A549 (cell line): Measurements from ENCODE around the gene HCRTR1. TPM values are rescaled to one million over a fixed set of nuclear protein-coding genes. Genes with fewer than 3 reads are reported as not detected.

Experiments
- ATAC-seq, 2 experiments: fragments of 200-7000 bp in 1 of 2; fragments of >200 bp in 1 of 2; cut with Nextera tagmentation in 1 of 2; cut with Tn5 transposase in 1 of 2; 3 replicates each; pipeline versions ENCODE4 v1.8.0 to v1.9.1; 2018 to 2020; ENCODE audit warnings: mild to moderate bottlenecking in 1 of 2, moderate library complexity in 1 of 2
- CTCF ChIA-PET: fragments of 300-600 bp; sonication (Branson Sonifier 250); formaldehyde crosslinking; extraction: SDS; loops from one replicate; lab custom pipeline; 2021; ENCODE audit warnings: antibody characterized with exemption, inconsistent platforms; lab: Yijun Ruan, JAX
- POLR2A ChIA-PET: fragments of 350-600 bp; formaldehyde crosslinking; extraction: SDS; loops from one replicate; lab custom pipeline; 2021; ENCODE audit warnings: antibody characterized with exemption, inconsistent platforms; lab: Yijun Ruan, JAX
- DNase-seq, 2 experiments: peaks; one replicate each; pipeline versions ENCODE4 v3.0.0 to v3.0.0-alpha.2; 2011 to 2016; ENCODE audit warnings: low read depth in 1 of 2, low spot score in 1 of 2
- FAIRE-seq: peaks from 2 replicates; lab custom pipeline; 2011; peaks lifted over from hg19 to GRCh38; lab: Jason Lieb, UNC
- H3K27ac ChIP-seq, 2 experiments: fragments of >200 bp; sonication (Bioruptor Twin); formaldehyde crosslinking; 3 replicates each; pipeline ENCODE4 v1.5.1; 2016 to 2017
- H3K4me1 ChIP-seq: fragments of >200 bp; sonication (Bioruptor Twin); formaldehyde crosslinking; 3 replicates; pipeline ENCODE4 v1.6.1; 2016
- H3K4me2 ChIP-seq: fragments of >200 bp; sonication (Bioruptor Twin); formaldehyde crosslinking; 3 replicates; pipeline ENCODE4 v1.6.1; 2016
- H3K4me3 ChIP-seq: fragments of >200 bp; sonication (Bioruptor Twin); formaldehyde crosslinking; 3 replicates; pipeline ENCODE4 v1.5.1; 2016
- H3K9me3 ChIP-seq: fragments of >200 bp; sonication (Bioruptor Twin); formaldehyde crosslinking; 3 replicates; pipeline ENCODE4 v1.6.1; 2016
- BHLHE40 ChIP-seq: IDR thresholded peaks from 2 replicates; pipeline ENCODE4 v1.6.1; 2012; ENCODE audit warnings: low read depth, low read length, inconsistent platforms
- CBX2 ChIP-seq: fragments of 200-600 bp; sonication (generic); IDR thresholded peaks from 2 replicates; pipeline ENCODE4 v1.6.1; 2016; ENCODE audit warnings: low read depth, mild to moderate bottlenecking, borderline replicate concordance
- CBX8 ChIP-seq: fragments of 200-600 bp; sonication (generic); IDR thresholded peaks from 2 replicates; pipeline ENCODE4 v1.6.1; 2016
- CHD2 ChIP-seq: fragments of 150-350 bp; IDR thresholded peaks from 2 replicates; pipeline ENCODE4 v1.6.1; 2014; ENCODE audit warnings: low read length; ENCODE audit not compliant: partially characterized antibody
- CHD4 ChIP-seq: fragments of 200-600 bp; sonication (generic); IDR thresholded peaks from 2 replicates; pipeline ENCODE4 v1.6.1; 2016; ENCODE audit warnings: antibody characterized with exemption, mild to moderate bottlenecking, borderline replicate concordance
- EP300 ChIP-seq, 2 experiments: fragments of >200 bp; sonication (Bioruptor Twin); formaldehyde crosslinking; IDR thresholded peaks; 2 replicates in 1 of 2; 3 replicates in 1 of 2; pipeline ENCODE4 v1.6.1; 2016 to 2017
- ESRRA ChIP-seq: fragments of 150-350 bp; IDR thresholded peaks from 2 replicates; pipeline ENCODE4 v1.6.1; 2014; ENCODE audit warnings: mild to moderate bottlenecking, low read length, borderline replicate concordance
- FOSL2 ChIP-seq, 2 experiments: fragments of 450-650 bp in 1 of 2; fragments of >200 bp in 1 of 2; sonication (Bioruptor Twin) in 1 of 2; formaldehyde crosslinking; IDR thresholded peaks; 2 replicates each; pipeline versions ENCODE4 v1.5.0 to v1.6.1; 2016 to 2020; ENCODE audit warnings: mild to moderate bottlenecking in 1 of 2, moderate library complexity in 1 of 2
- FOXS1 ChIP-seq: fragments of 250-450 bp; sonication (Bioruptor Pico); IDR thresholded peaks from 2 replicates; pipeline ENCODE4 v1.5.0; 2020; ENCODE audit warnings: mild to moderate bottlenecking, moderate library complexity
- GATA3 ChIP-seq: IDR thresholded peaks from 2 replicates; pipeline ENCODE4 v1.6.1; 2012; ENCODE audit warnings: borderline replicate concordance
- HOXB5 ChIP-seq: fragments of 250-450 bp; sonication (Bioruptor Pico); IDR thresholded peaks from 2 replicates; pipeline ENCODE4 v1.5.0; 2020; ENCODE audit warnings: mild to moderate bottlenecking, moderate library complexity
- JUNB ChIP-seq: fragments of >200 bp; sonication (Bioruptor Twin); formaldehyde crosslinking; IDR thresholded peaks from 2 replicates; pipeline ENCODE4 v1.6.1; 2016
- MAFK ChIP-seq: fragments of 450-650 bp; IDR thresholded peaks from 2 replicates; pipeline ENCODE4 v1.6.1; 2014; ENCODE audit not compliant: partially characterized antibody
- NFE2L2 ChIP-seq: fragments of 150-350 bp; conservative IDR thresholded peaks from 2 replicates; pipeline ENCODE4 v1.6.1; 2014; ENCODE audit warnings: low read length
- NPAS2 ChIP-seq: fragments of 250-450 bp; sonication (Bioruptor Pico); IDR thresholded peaks from 2 replicates; pipeline ENCODE4 v1.8.0; 2022; ENCODE audit warnings: mild to moderate bottlenecking, moderate library complexity, borderline replicate concordance
- NR3C1 ChIP-seq: fragments of >200 bp; sonication (Bioruptor Twin); formaldehyde crosslinking; IDR thresholded peaks from 3 replicates; pipeline ENCODE4 v1.6.1; 2017
- POLR2AphosphoS2 ChIP-seq: conservative IDR thresholded peaks from 2 replicates; pipeline ENCODE4 v1.6.1; 2012; ENCODE audit warnings: low read length, improper control_type of control experiment, inconsistent platforms
- RNF2 ChIP-seq: fragments of 200-600 bp; sonication (generic); IDR thresholded peaks from 2 replicates; pipeline ENCODE4 v1.6.1; 2016; ENCODE audit warnings: low read depth, mild to moderate bottlenecking, antibody characterized with exemption, moderate library complexity, borderline replicate concordance
- SREBF2 ChIP-seq: fragments of 450-650 bp; IDR thresholded peaks from 2 replicates; pipeline ENCODE4 v1.6.1; 2014; ENCODE audit warnings: mild to moderate bottlenecking, moderate library complexity
- TFCP2L1 ChIP-seq: fragments of 250-450 bp; sonication (Bioruptor Pico); IDR thresholded peaks from 2 replicates; pipeline ENCODE4 v1.5.0; 2021; ENCODE audit warnings: mild to moderate bottlenecking
- ZC3H11A ChIP-seq: fragments of 450-650 bp; IDR thresholded peaks from 2 replicates; pipeline ENCODE4 v1.6.1; 2014; ENCODE audit warnings: antibody characterized with exemption, mild to moderate bottlenecking
- ZFP36 ChIP-seq: fragments of 450-650 bp; IDR thresholded peaks from 2 replicates; pipeline ENCODE4 v1.6.1; 2014; ENCODE audit warnings: borderline replicate concordance; ENCODE audit not compliant: partially characterized antibody
- ZSCAN20 ChIP-seq: fragments of 250-450 bp; sonication (Bioruptor Pico); IDR thresholded peaks from 2 replicates; pipeline ENCODE4 v1.8.0; 2022; ENCODE audit warnings: mild to moderate bottlenecking, moderate library complexity
- WGBS: methylation state at CpG from one replicate; pipeline ENCODE4 v1.1.6; 2017; ENCODE audit errors: missing lambda C conversion rate; 5-methylcytosine and 5-hydroxymethylcytosine counted together
- polyA plus RNA-seq, 4 experiments: library from polyadenylated mRNA; depleted of rRNA in 3 of 4; stranded (reverse); fragments of >200 nt; fragmentation: RNase III in 1 of 4; extraction: RNeasy Plus Mini Kit Qiagen cat#74134 plus additional on column Dnase treatment in 1 of 4; gene quantifications; 2 replicates in 3 of 4; 3 replicates in 1 of 4; pipeline ENCODE4 v1.2.3, GENCODE V29; 2011 to 2017
- TF ChIP-seq, protein P1 (sequence below): fragments of >200 bp; sonication (Bioruptor Twin); formaldehyde crosslinking; IDR thresholded peaks from 3 replicates; pipeline ENCODE4 v1.5.1; 2016

Gene HCRTR1
- polyA plus RNA-seq, 2 of the 4 experiments (the other 2 are of a cell fraction) = not detected

DNA sequence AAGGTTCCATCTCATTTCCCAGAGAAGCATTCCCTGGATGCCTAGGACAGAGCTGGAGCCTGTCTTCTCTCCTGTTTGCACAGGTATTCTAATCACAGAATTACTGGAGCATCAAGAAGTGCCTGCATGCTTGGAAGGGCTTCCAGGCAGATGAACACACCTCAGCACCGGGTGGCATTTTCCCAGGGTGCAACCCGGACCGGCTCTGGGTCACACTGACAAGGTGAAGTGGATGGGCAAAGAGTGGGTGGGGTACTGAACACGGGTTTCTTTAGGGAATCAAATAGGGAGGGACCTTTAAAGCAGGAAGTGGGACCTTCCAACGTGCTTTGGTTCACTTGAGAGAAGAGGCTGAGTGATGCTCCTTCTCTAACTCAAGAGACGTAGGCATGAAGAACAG lies 34.3 kb downstream of the HCRTR1 start (continued):
- TF ChIP-seq GATA3 (no peak), ZSCAN20 (no peak)

DNA sequence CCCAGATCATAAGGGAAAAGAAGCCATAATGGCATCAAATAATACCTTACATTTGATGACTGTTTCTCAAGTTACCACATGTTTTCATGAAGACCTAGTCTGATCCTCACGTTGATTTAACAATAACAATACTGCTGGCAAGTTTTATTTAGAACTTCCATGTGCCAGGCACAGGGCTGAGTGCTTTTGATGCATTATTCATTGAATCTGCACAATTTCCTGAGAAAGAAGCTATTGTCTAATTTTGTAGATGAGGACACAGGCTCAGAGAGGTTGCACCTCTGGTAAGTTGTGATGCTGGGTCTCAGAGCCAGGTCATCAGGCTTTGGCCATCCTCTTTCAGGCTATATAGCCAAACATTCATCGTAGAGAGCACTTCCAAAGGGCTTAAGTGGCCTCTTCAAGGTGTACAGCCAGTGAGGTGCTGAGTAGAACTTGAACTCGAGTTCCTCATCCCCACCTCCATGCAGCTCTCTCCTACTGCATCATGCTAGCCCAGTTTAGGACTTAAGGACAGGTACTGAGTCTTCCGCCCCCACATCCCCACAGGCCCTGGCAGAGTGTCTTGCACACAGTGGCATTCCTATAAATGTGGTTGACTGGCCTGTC lies 35.5 kb downstream of the HCRTR1 start:
- 43% methylated on average over 4 of the region's 4 CpGs for WGBS
- ATAC-seq (no peak), FAIRE-seq (no peak)
- Histone ChIP-seq H3K4me1 (no peaks in the 10 kb centered on the region), H3K9me3 (no peaks in the 10 kb centered on the region)
- TF ChIP-seq GATA3 (no peak), JUNB (no peak), SREBF2 (no peak), MAFK (no peak), BHLHE40 (no peak), CBX8 (no peak), FOXS1 (no peak), FOSL2 (IDR thresholded peaks at IDR 0.05) (no peak), FOSL2 (CRISPR knock-in tag; IDR thresholded peaks at IDR 0.05) (no peak), CBX2 (no peak), NPAS2 (no peak), NFE2L2 (no peak), HOXB5 (no peak)
- TF ChIP-seq, all 56 proteins: peak for 0
- no peak overlapping the region for H3K27ac ChIP-seq
- ChIA-PET CTCF (interaction anchor here (1.1 to 2.0 kb wide), 3 partner anchors 10 to 136 kb away, joined by 3 to 7 read pairs (median 5); no protein-coding TSS in a partner anchor), POLR2A (interaction anchor here (1.1 kb wide), 1 partner anchor 8 kb away, joined by 3 read pairs; the partner anchor contains the start of gene PEF1)
- no peak overlapping the region for H3K4me3 ChIP-seq
- H3K4me2 ChIP-seq = no peak overlapping the region
- no peak for DNase-seq

DNA sequence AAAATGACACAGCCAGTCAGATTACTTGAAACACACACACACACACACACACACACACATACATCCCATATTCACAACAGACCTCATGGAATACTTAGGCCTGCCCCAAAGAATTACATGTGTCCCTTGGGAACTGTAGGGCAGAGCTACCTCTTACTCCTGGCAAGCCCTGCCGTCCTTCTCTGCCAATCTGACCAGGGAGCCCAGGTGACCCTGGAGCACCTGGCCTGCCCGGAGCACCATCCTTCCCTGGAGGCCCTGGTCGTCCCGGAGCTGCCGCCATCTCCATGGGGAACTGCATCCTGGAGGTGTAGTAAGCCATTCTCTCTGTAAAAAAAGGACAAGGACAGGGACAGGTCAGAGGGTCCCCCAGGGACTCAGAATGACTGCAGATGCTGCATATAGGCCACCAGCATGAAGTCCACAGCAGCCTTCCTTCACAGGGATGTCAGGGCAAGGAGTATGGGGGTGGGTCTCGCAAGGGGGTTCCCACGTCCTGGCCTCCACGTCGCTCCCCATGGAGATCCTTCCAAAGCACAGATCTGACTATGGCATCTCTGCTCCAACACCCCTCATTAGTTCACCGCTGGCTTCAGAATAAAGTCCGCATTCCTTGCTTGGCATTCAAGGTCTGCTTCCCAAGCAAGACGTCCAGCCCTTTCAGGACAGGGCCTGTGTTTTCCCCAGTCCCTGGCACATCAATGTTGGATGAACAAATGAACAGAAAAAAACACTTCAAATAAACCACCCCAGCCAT lies 36.4 kb downstream of the HCRTR1 start:
- FAIRE-seq (no peak), ATAC-seq (no peak), DNase-seq (no peak)
- Histone ChIP-seq H3K4me2 (no peak overlapping the region), H3K9me3 (no peaks in the 10 kb centered on the region), H3K4me3 (no peak overlapping the region), H3K27ac (no peak overlapping the region), H3K4me1 (no peaks in the 10 kb centered on the region)
- TF ChIP-seq NFE2L2 (no peak), POLR2AphosphoS2 (no peak), ZC3H11A (no peak), ZFP36 (no peak), RNF2 (no peak), NPAS2 (no peak), MAFK (no peak), CHD2 (no peak), NR3C1 (no peak), CBX8 (no peak), CHD4 (no peak), EP300 (IDR thresholded peaks at IDR 0.05) (no peak), ESRRA (no peak), TFCP2L1 (CRISPR knock-in tag) (no peak)
- TF ChIP-seq, protein P1, sequence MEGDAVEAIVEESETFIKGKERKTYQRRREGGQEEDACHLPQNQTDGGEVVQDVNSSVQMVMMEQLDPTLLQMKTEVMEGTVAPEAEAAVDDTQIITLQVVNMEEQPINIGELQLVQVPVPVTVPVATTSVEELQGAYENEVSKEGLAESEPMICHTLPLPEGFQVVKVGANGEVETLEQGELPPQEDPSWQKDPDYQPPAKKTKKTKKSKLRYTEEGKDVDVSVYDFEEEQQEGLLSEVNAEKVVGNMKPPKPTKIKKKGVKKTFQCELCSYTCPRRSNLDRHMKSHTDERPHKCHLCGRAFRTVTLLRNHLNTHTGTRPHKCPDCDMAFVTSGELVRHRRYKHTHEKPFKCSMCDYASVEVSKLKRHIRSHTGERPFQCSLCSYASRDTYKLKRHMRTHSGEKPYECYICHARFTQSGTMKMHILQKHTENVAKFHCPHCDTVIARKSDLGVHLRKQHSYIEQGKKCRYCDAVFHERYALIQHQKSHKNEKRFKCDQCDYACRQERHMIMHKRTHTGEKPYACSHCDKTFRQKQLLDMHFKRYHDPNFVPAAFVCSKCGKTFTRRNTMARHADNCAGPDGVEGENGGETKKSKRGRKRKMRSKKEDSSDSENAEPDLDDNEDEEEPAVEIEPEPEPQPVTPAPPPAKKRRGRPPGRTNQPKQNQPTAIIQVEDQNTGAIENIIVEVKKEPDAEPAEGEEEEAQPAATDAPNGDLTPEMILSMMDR = no peak
- ChIA-PET POLR2A (interaction anchor here (1.1 kb wide), 1 partner anchor 9 kb away, joined by 3 read pairs; the partner anchor contains the start of gene PEF1), CTCF (interaction anchor here (1.2 to 2.0 kb wide), 3 partner anchors 9 to 135 kb away, joined by 3 to 7 read pairs (median 5); no protein-coding TSS in a partner anchor)
- 73% methylated on average over 12 of the region's 12 CpGs for WGBS
